Stimulated activated naive CD8-positive, alpha-beta T cell treated with anti-CD3 and anti-CD28 coated beads, Interleukin-15, Interleukin-2, amounts not matched to agents 100 ng/mL and 50 ng/mL, for 24 hours (primary cell): ENCODE data around the gene ARHGAP32.

Experiments used
- H3K27ac Mint-ChIP-seq: one replicate; pipeline ENCODE4 v1.8.0; 2021; ENCODE audit warnings: mild to moderate bottlenecking, mixed read lengths
- H3K27me3 Mint-ChIP-seq: one replicate; pipeline ENCODE4 v1.8.0; 2021; ENCODE audit warnings: mixed read lengths
- H3K36me3 Mint-ChIP-seq: one replicate; pipeline ENCODE4 v1.8.0; 2021; ENCODE audit warnings: low read depth, mixed read lengths
- H3K4me1 Mint-ChIP-seq: one replicate; pipeline ENCODE4 v1.8.0; 2021; ENCODE audit warnings: low read depth, mixed read lengths
- H3K4me3 Mint-ChIP-seq: one replicate; pipeline ENCODE4 v1.8.0; 2021; ENCODE audit warnings: mild to moderate bottlenecking, mixed read lengths
- H3K9me3 Mint-ChIP-seq: one replicate; pipeline ENCODE4 v1.8.0; 2021; ENCODE audit warnings: mixed read lengths

ARHGAP32 gene

DNA sequence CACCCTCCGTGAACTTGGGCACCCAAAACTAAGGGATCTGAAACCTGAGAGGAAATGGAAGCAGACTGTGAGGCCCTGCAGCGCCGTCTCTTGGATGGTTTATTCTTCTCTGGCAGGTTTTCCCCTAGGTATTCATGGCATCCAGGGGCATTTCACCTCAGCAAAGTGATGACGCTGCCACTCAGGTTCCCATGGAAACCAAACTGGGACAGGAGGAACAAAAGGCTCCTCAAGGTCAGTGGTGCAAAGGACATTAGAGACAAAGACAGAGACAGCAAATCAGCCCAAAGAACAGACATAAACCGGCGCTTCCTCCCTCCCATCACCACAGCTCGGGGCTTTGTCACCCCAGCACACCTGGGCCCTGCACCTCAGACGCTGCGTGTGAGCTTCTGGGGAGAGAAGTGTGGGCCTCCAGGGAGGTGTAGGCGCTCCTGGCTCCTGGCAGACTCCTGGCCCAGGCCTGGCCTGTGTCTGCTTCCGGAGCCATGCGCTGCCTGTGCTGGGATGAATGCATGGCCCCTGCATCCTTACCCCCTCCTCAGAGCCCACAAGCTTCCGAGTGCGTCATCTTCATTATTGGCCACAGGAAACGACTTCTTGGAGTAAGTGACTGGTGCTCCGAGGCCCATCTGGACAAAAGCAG is 255.4 kb downstream of the ARHGAP32 start:
- no peaks in the 10 kb centered on the region for H3K27me3 Mint-ChIP-seq

DNA sequence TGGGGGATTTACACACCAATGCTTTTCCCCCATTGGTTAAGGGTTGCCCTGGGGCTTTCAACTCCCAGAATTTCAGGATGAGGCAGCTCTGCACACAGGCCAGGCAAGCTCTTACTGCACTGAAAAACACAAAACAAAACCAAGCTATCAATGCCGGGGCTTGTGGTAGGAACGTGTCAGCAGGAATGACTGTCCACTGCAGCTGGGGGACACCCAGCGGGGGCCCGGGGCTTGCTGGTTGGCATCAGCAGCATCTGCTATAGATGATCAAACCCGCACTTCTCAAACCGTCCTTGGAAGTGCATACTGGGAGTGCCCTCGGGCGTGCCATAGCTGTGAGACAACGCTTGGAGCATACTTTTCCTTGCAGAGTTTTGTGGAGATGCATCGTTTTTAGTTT is 257.2 kb downstream of the ARHGAP32 start:
- Mint-ChIP-seq H3K36me3 (no peaks in the 10 kb centered on the region), H3K27me3 (no peaks in the 10 kb centered on the region), H3K27ac (no peak overlapping the region), H3K9me3 (no peaks in the 10 kb centered on the region), H3K4me1 (no peaks in the 10 kb centered on the region), H3K4me3 (no peak overlapping the region)

More for the DNA sequence above, 255.4 kb downstream of the ARHGAP32 start:
- Mint-ChIP-seq H3K4me3 (no peak overlapping the region), H3K9me3 (no peaks in the 10 kb centered on the region), H3K36me3 (no peaks in the 10 kb centered on the region), H3K4me1 (no peaks in the 10 kb centered on the region), H3K27ac (no peak overlapping the region)

DNA sequence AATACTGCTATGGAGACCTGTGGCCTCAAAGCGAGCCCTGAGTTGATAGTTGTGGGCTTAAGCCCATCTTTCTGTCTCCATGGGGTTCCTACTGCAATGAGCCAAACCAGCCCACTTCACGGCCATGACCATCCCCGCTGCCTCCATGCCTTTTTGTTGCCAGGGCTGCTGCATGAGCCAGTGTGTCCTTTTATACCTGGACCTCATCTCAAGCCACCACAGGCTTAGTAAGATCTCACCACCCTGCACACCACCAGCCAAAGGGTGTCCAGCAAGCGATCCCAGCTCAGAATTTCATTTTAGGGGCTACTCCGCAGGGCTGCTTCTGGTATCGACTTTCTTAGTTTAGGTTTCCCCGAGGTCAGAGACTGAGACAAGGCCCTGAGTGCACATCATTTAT is 257.8 kb downstream of the ARHGAP32 start:
- H3K27me3 Mint-ChIP-seq, result no peaks in the 10 kb centered on the region
- no peak overlapping the region for H3K4me3 Mint-ChIP-seq
- no peaks in the 10 kb centered on the region for H3K36me3 Mint-ChIP-seq
- H3K27ac Mint-ChIP-seq, result no peak overlapping the region
- H3K9me3 Mint-ChIP-seq, result no peaks in the 10 kb centered on the region
- peaks cover 3% of the 10 kb centered on the region for H3K4me1 Mint-ChIP-seq

DNA sequence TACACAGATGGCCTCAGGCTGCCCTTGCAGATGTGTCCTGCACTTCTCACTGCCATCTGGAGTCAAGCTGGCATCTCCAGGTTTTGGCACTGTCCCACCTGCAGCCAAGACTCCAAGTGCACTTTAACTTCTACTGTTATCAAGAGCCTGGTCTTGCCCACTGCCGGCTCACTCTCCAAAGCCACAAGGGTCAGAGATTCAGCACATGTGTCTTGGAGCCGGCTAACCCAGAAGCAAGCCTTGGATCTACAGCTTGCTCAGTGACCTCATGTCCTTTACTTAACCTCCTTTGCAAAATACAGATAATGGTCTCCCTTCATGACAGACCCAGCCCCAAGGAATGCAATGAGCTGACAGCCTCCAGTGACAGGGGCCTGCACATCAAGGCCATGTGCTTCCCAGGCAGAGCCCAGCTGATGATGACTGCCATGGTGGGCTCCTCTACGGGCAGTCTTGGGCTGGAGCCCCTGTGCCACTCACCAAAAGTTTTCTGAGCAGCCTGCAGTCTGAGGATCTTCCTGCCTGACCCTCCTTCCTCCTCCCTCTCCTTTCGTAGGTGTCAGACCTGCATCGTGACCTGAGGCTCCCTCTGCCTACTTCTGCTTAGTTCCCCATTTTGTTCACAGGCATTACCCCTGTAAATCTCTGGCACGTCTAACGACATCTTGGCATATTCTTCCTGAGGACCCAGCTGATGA is 258.5 kb downstream of the ARHGAP32 start:
- Mint-ChIP-seq H3K27me3 (no peaks in the 10 kb centered on the region), H3K4me1 (peaks cover 7% of the 10 kb centered on the region), H3K27ac (no peak overlapping the region), H3K36me3 (no peaks in the 10 kb centered on the region), H3K4me3 (no peak overlapping the region), H3K9me3 (no peaks in the 10 kb centered on the region)

DNA sequence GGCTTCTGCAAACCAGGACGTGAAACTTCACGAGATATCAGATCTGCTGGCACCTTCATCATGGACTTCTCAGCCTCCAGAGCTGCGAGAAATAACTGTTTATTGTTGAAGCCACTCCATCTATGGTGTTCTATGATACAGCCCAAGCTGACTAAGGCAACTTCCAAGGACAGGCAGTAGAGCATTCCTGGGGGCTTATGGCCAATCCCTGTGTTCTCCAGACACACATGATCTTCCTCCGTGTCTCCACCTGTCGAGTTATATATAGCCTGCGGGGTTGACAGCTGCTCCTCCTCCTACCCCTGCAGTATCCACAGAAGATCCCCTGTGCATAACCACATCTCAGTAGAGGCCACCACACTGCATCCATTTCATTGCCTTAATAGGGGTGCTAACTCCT is 260.5 kb downstream of the ARHGAP32 start:
- no peaks in the 10 kb centered on the region for H3K27me3 Mint-ChIP-seq

DNA sequence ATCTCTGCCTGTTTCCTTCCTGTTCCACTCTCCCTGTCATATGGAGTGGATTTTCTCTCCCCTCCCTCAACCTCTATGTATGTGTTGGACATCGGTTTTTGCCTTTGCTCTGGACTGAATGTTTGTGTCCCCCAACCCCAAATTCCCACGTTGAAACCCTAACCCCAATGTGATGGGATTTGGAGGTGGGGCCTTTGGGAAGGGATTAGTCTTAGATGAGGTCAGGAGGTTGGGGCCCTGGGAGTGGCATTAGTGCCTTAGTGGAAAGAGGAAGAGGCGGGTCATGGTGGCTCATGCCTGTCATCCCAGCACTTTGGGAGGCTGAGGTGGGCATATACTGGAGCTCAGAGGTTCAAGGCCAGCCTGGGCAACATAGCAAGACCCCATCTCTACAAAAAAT is 261.1 kb downstream of the ARHGAP32 start:
- Mint-ChIP-seq H3K27ac (no peak overlapping the region), H3K9me3 (no peaks in the 10 kb centered on the region), H3K4me1 (peaks cover 14% of the 10 kb centered on the region), H3K36me3 (no peaks in the 10 kb centered on the region), H3K4me3 (no peak overlapping the region), H3K27me3 (no peaks in the 10 kb centered on the region)

More for the DNA sequence above, 260.5 kb downstream of the ARHGAP32 start:
- Mint-ChIP-seq H3K36me3 (no peaks in the 10 kb centered on the region), H3K27ac (no peak overlapping the region), H3K4me1 (peaks cover 14% of the 10 kb centered on the region), H3K4me3 (no peak overlapping the region), H3K9me3 (no peaks in the 10 kb centered on the region)

DNA sequence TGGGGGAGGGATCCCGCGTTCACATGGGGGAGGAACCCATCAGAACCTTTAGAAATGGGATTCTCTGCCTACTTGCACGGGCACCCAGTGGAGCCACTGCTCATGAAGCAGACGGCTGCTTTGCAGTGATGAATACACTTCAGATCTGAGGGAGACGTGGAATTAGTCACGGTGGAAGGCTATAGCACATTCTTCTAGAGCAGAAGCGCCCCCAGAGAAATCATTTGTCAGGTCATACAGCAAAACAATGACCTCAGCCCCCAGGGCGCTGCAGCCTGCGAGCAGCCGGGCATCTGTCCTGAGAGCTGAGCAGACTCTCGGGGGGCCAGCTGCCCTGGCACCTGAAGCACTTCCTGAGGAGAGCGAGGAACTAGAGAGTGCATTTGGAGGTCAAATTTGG is 262.1 kb downstream of the ARHGAP32 start:
- no peaks in the 10 kb centered on the region for H3K27me3 Mint-ChIP-seq
- no peaks in the 10 kb centered on the region for H3K9me3 Mint-ChIP-seq
- H3K36me3 Mint-ChIP-seq, result no peaks in the 10 kb centered on the region
- H3K27ac Mint-ChIP-seq, result no peak overlapping the region
- no peak overlapping the region for H3K4me3 Mint-ChIP-seq
- H3K4me1 Mint-ChIP-seq, result peaks cover 14% of the 10 kb centered on the region

DNA sequence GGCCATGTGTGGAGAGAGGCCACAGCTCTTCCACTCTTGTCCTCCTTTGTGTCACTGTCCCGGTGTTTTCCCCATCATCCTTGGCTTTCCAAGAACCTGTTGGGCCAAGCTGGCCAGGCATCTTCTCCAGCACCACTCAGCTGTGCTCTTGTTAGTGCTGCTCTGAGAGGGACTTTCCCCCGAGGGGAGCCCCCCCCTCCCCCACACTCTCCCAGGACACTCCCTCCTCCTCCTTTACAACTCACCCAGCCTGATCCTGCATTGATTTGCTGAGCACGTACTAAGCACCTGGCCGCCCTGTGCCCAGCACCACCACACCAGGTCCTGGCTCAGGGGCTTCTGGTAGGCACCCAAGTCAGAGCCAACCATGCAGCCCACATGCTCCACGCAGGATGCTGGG is 262.7 kb downstream of the ARHGAP32 start:
- Mint-ChIP-seq H3K27ac (no peak overlapping the region), H3K27me3 (no peaks in the 10 kb centered on the region), H3K4me3 (no peak overlapping the region)

DNA sequence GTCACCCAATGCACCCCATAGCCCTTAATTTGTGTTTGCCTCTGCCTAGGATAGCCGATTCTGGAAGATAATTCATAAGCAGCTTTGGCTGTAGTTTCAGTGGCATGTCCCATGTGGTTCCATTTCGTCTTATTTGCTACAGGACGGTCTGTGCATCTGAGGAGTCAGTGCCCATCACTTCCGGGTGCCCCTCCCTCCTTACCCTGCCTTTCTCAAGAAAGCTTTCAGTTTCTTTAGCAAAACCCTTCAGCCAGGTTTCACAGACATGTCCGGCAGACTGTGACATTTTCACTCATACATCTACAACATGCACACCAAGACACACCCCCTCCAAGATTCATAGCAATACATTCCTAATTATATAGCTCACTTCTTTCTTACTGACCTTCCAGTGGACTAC is 263.7 kb downstream of the ARHGAP32 start:
- Mint-ChIP-seq H3K4me1 (peaks cover 14% of the 10 kb centered on the region), H3K27me3 (no peaks in the 10 kb centered on the region), H3K27ac (no peak overlapping the region), H3K9me3 (no peaks in the 10 kb centered on the region), H3K36me3 (no peaks in the 10 kb centered on the region), H3K4me3 (no peak overlapping the region)

More for the DNA sequence above, 262.7 kb downstream of the ARHGAP32 start:
- no peaks in the 10 kb centered on the region for H3K9me3 Mint-ChIP-seq
- H3K36me3 Mint-ChIP-seq, result no peaks in the 10 kb centered on the region
- H3K4me1 Mint-ChIP-seq, result peaks cover 14% of the 10 kb centered on the region

DNA sequence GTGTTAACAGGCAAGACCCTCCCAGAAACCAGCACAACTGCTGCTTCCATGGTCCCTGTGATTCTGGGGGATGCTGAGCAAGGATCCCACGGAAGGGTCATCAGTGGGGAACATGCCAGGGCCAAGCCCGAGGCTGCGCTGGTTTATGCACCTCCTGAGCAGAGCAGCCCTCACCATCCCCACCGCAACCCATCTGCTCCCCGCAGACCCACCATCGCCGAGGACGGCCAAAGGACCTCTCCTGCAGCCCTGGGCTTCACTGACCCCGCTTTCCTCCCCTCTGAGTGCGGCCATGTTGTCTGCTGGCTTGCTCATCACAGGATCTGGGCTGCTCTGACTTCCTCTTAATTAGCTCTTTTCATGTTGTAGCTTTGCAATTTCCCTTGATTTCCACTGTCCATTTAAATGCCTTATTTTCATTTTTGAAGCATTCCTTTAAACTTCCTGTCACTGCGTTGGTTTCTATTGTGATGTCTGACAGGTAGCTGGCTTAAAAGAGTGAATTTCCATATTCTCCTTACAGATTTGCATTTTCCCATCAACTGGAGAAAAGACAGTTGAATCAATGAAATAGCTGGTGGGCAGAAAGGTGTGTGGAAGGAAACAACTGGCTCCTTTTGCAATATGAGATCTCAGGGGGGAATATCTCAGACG is 264.3 kb downstream of the ARHGAP32 start:
- H3K27me3 Mint-ChIP-seq, result no peaks in the 10 kb centered on the region
- H3K36me3 Mint-ChIP-seq, result no peaks in the 10 kb centered on the region
- no peak overlapping the region for H3K27ac Mint-ChIP-seq
- H3K4me1 Mint-ChIP-seq, result peaks cover 14% of the 10 kb centered on the region
- H3K9me3 Mint-ChIP-seq, result no peaks in the 10 kb centered on the region
- no peak overlapping the region for H3K4me3 Mint-ChIP-seq

DNA sequence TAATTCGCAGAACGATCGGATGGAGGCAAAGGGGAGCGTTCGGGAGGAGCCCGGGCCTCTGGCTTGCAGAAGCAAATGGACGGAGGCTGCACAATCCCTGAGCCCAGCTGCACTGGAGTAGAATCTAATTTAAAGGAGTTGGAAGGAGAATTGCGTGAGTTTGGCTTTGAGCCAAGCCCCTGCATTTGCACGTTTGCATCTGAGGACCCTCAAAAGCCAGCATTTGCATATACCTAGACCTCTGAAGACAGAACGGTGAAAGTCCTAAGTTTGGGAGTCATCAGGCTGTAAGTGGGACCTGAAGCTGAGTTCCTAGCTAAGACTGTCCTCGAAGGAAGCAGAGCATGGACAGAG is 265.0 kb downstream of the ARHGAP32 start:
- peaks cover 14% of the 10 kb centered on the region for H3K4me1 Mint-ChIP-seq
- no peak overlapping the region for H3K27ac Mint-ChIP-seq
- H3K9me3 Mint-ChIP-seq, result no peaks in the 10 kb centered on the region
- no peaks in the 10 kb centered on the region for H3K27me3 Mint-ChIP-seq
- no peak overlapping the region for H3K4me3 Mint-ChIP-seq
- no peaks in the 10 kb centered on the region for H3K36me3 Mint-ChIP-seq

DNA sequence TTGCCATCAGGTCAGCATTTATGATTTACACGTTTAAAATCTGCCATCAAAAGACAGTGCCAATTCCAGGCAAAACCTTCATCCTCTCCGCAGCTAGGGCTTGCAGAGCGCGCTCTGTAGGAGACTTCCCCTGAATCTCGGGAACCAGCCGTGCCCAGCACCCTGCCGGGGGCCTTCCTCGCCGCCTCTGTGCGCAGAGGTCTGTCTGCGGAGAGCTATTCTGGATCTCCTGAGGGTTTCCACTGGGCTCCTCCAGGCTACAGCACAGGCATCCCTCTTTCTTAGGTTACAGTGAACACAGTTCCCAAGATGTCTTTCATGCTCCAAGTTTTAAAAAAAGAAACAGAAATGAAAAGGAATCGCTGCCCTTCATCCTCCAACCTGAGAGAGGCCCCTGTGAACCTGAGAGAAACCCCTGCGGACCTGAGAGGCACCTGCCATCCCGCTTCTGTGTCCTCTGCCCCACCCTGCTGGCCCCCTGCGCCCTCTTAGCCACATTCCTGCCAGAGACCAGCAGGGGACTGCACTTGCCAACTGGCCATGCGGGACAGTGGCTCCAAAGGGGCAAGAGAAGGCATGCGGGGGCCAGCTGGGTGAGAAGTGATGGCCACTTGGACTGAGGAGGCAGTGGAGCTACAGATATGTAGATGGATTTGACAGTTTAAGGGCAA is 265.6 kb downstream of the ARHGAP32 start:
- Mint-ChIP-seq H3K4me1 (peaks cover 18% of the 10 kb centered on the region), H3K36me3 (no peaks in the 10 kb centered on the region), H3K4me3 (no peak overlapping the region), H3K27me3 (no peaks in the 10 kb centered on the region), H3K27ac (no peak overlapping the region), H3K9me3 (no peaks in the 10 kb centered on the region)

DNA sequence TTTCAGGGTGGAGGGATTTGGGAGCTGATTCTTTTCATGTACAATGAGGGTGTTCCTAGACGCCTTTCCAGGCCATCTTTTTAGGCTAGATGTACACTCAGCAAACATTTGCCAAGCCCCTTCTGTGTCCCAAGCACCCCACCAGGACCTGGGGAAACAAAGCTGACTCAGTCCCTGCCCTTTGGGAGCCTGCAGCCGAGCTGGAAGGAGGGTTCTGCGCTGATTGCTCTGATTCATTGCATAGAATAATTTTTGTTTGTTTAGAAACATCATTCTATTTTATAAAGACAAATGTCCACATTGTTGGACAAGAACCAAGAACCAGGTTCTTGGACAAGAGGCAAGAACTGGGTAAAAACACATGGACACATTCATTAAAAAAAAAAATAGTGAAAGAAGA is 266.1 kb downstream of the ARHGAP32 start:
- no peaks in the 10 kb centered on the region for H3K36me3 Mint-ChIP-seq
- no peak overlapping the region for H3K4me3 Mint-ChIP-seq
- peaks cover 18% of the 10 kb centered on the region for H3K4me1 Mint-ChIP-seq
- H3K27ac Mint-ChIP-seq, result no peak overlapping the region
- peaks cover 3% of the 10 kb centered on the region for H3K27me3 Mint-ChIP-seq
- no peaks in the 10 kb centered on the region for H3K9me3 Mint-ChIP-seq

DNA sequence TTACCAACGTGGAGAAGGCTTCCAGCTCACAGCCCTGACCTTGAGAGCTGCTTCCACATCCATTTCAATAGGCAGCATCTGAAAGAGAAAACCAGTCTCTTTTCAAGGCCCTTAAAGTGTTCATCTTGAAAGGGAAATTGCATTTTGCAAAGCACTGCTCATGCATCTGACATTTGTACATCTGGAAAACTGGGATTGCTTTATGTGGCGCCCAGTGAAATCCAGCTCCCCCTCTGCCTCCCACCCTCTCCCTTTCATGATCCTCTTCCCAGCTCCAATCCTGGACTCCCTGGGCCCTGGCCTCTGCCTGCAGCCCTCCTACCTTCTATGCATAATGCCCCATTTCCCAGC is 266.9 kb downstream of the ARHGAP32 start:
- Mint-ChIP-seq H3K27ac (no peak overlapping the region), H3K36me3 (no peaks in the 10 kb centered on the region), H3K4me3 (no peak overlapping the region), H3K27me3 (peaks cover 3% of the 10 kb centered on the region), H3K4me1 (peaks cover 18% of the 10 kb centered on the region), H3K9me3 (no peaks in the 10 kb centered on the region)

DNA sequence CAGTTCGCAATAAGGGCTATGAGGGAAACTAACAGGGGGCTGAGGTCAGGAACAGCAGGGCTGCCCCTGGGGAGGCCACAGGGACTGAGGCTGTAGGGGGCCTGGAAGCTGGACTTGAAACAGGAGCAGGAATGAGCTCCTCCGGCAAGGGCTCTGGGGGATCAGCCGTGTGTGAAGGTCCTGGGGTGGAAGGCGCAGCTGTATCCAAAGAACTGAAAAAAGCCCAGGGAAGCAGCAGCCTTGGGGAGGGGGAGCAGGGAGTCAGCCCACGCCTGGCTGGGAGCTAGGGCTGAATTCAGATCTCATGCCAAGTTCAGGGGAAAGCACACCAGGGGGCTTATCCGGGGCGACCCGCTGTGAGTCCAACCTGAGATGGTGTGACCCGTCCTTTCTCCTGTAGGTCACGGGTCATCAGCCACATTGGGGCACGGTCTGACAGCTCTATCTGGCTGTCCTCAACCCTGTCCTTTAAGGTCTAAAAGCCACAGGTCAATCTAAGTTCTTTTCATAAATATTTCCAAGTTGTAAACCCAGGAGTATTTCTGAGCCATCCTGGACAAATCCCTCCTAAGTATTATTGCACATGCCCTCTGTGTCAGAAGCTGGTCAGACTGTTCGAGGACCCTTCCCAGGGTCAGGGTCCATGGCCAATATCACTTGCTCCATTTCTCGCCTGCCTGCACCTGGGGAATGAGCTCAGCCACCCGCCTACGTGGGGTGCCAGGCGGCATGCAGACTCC is 267.4 kb downstream of the ARHGAP32 start:
- no peak overlapping the region for H3K27ac Mint-ChIP-seq
- no peaks in the 10 kb centered on the region for H3K36me3 Mint-ChIP-seq
- no peak overlapping the region for H3K4me3 Mint-ChIP-seq
- peaks cover 3% of the 10 kb centered on the region for H3K27me3 Mint-ChIP-seq
- H3K4me1 Mint-ChIP-seq, result peaks cover 18% of the 10 kb centered on the region
- no peaks in the 10 kb centered on the region for H3K9me3 Mint-ChIP-seq
